Measurements from ENCODE around the gene PCDH15. TPM values are rescaled to one million over a fixed set of nuclear protein-coding genes. Genes with fewer than 3 reads are reported as not detected.
"Not testable (repeated sequence)": the region's sequence is repeated elsewhere in the genome, so short reads cannot be mapped to it uniquely, and the experiment has no call there.

PCDH15 gene
- total RNA-seq, 2 donors from 2014 or later: not detected

- H3K27me3 Mint-ChIP-seq: no peaks in the 10 kb centered on the region
- no peak overlapping the region for H3K27ac Mint-ChIP-seq
- no peaks in the 10 kb centered on the region for H3K36me3 Mint-ChIP-seq (ENCODE audit: low read depth)
- H3K4me3 Mint-ChIP-seq: no peak overlapping the region
- no peak for ATAC-seq
- H3K9me3 ChIP-seq (ENCODE audit: control insufficient read depth, low read length, poor library complexity, severe bottlenecking): no peaks in the 10 kb centered on the region
- DNase-seq: no peak
- H3K4me1 Mint-ChIP-seq: no peaks in the 10 kb centered on the region
Observed at GRCh38 chr10:54587971-54588370, 213.1 kb downstream of the PCDH15 start.

GRCh38 chr10:54585572-54585971 is 215.5 kb downstream of the PCDH15 start:
- Mint-ChIP-seq H3K27me3 (no peaks in the 10 kb centered on the region), H3K4me3 (no peak overlapping the region), H3K27ac (no peak overlapping the region), H3K36me3 (ENCODE audit: low read depth) (no peaks in the 10 kb centered on the region), H3K4me1 (no peaks in the 10 kb centered on the region)
- DNase-seq (no peak), ATAC-seq (no peak)
- H3K9me3 ChIP-seq (ENCODE audit: control insufficient read depth, low read length, poor library complexity, severe bottlenecking): peaks cover 3% of the 10 kb centered on the region

- H3K27me3 Mint-ChIP-seq: no peaks in the 10 kb centered on the region
Observed at GRCh38 chr10:54577682-54578081, 223.3 kb downstream of the PCDH15 start.

GRCh38 chr10:54576541-54576940 is 224.5 kb downstream of the PCDH15 start:
- ATAC-seq: no peak
- Mint-ChIP-seq H3K36me3 (ENCODE audit: low read depth) (no peaks in the 10 kb centered on the region), H3K4me1 (no peaks in the 10 kb centered on the region), H3K27ac (no peak overlapping the region), H3K4me3 (no peak overlapping the region), H3K27me3 (no peaks in the 10 kb centered on the region)
- H3K9me3 ChIP-seq (ENCODE audit: control insufficient read depth, low read length, poor library complexity, severe bottlenecking): peaks cover 3% of the 10 kb centered on the region
- no peak for DNase-seq

More at GRCh38 chr10:54577682-54578081, 223.3 kb downstream of the PCDH15 start:
- Mint-ChIP-seq H3K36me3 (ENCODE audit: low read depth) (no peaks in the 10 kb centered on the region), H3K27ac (no peak overlapping the region), H3K4me1 (no peaks in the 10 kb centered on the region), H3K4me3 (no peak overlapping the region)
- H3K9me3 ChIP-seq (ENCODE audit: control insufficient read depth, low read length, poor library complexity, severe bottlenecking): peaks cover 3% of the 10 kb centered on the region
- DNase-seq (no peak), ATAC-seq (no peak)

- DNase-seq (no peak), ATAC-seq (no peak)
- no peak overlapping the region for H3K27ac Mint-ChIP-seq
- H3K36me3 Mint-ChIP-seq (ENCODE audit: low read depth): no peaks in the 10 kb centered on the region
- H3K9me3 ChIP-seq (ENCODE audit: control insufficient read depth, low read length, poor library complexity, severe bottlenecking): no peaks in the 10 kb centered on the region
- no peaks in the 10 kb centered on the region for H3K4me1 Mint-ChIP-seq
- no peaks in the 10 kb centered on the region for H3K27me3 Mint-ChIP-seq
- H3K4me3 Mint-ChIP-seq: no peak overlapping the region
Observed at GRCh38 chr10:54559498-54559897, 241.5 kb downstream of the PCDH15 start.

- H3K36me3 Mint-ChIP-seq (ENCODE audit: low read depth): no peaks in the 10 kb centered on the region
- no peak for ATAC-seq
- H3K27ac Mint-ChIP-seq: no peak overlapping the region
- DNase-seq: no peak
- H3K27me3 Mint-ChIP-seq: no peaks in the 10 kb centered on the region
- no peak overlapping the region for H3K4me3 Mint-ChIP-seq
- H3K9me3 ChIP-seq (ENCODE audit: control insufficient read depth, low read length, poor library complexity, severe bottlenecking): no peaks in the 10 kb centered on the region
- no peaks in the 10 kb centered on the region for H3K4me1 Mint-ChIP-seq
Observed at GRCh38 chr10:54554028-54554427, 247.0 kb downstream of the PCDH15 start.

- no peaks in the 10 kb centered on the region for H3K27me3 Mint-ChIP-seq
- no peaks in the 10 kb centered on the region for H3K4me1 Mint-ChIP-seq
- H3K36me3 Mint-ChIP-seq (ENCODE audit: low read depth): no peaks in the 10 kb centered on the region
- no peak overlapping the region for H3K4me3 Mint-ChIP-seq
- ATAC-seq (no peak), DNase-seq (no peak)
- H3K27ac Mint-ChIP-seq: no peak overlapping the region
- no peaks in the 10 kb centered on the region for H3K9me3 ChIP-seq (ENCODE audit: control insufficient read depth, low read length, poor library complexity, severe bottlenecking)
Observed at GRCh38 chr10:54550016-54550415, 251.0 kb downstream of the PCDH15 start.

GRCh38 chr10:54531296-54531695 is 269.7 kb downstream of the PCDH15 start:
- DNase-seq (no peak), ATAC-seq (no peak)
- no peaks in the 10 kb centered on the region for H3K9me3 ChIP-seq (ENCODE audit: control insufficient read depth, low read length, poor library complexity, severe bottlenecking)
- Mint-ChIP-seq H3K27me3 (no peaks in the 10 kb centered on the region), H3K27ac (no peak overlapping the region), H3K36me3 (ENCODE audit: low read depth) (no peaks in the 10 kb centered on the region), H3K4me3 (no peak overlapping the region), H3K4me1 (no peaks in the 10 kb centered on the region)

- no peaks in the 10 kb centered on the region for H3K36me3 Mint-ChIP-seq (ENCODE audit: low read depth)
- H3K27me3 Mint-ChIP-seq: no peaks in the 10 kb centered on the region
- no peaks in the 10 kb centered on the region for H3K9me3 ChIP-seq (ENCODE audit: control insufficient read depth, low read length, poor library complexity, severe bottlenecking)
- no peaks in the 10 kb centered on the region for H3K4me1 Mint-ChIP-seq
- H3K4me3 Mint-ChIP-seq: no peak overlapping the region
- no peak overlapping the region for H3K27ac Mint-ChIP-seq
- DNase-seq: no peak
- ATAC-seq: no peak
Observed at GRCh38 chr10:54530299-54530698, 270.7 kb downstream of the PCDH15 start.

- H3K36me3 Mint-ChIP-seq (ENCODE audit: low read depth): no peaks in the 10 kb centered on the region
- no peak overlapping the region for H3K27ac Mint-ChIP-seq
- ATAC-seq: no peak
- H3K9me3 ChIP-seq (ENCODE audit: control insufficient read depth, low read length, poor library complexity, severe bottlenecking): no peaks in the 10 kb centered on the region
- no peak overlapping the region for H3K4me3 Mint-ChIP-seq
- DNase-seq: no peak
- H3K27me3 Mint-ChIP-seq: no peaks in the 10 kb centered on the region
- no peaks in the 10 kb centered on the region for H3K4me1 Mint-ChIP-seq
Observed at GRCh38 chr10:54525816-54526215, 275.2 kb downstream of the PCDH15 start.

- not testable (repeated sequence) for H3K4me1 Mint-ChIP-seq, H3K27me3 Mint-ChIP-seq, ATAC-seq
Observed at GRCh38 chr10:54515244-54515643, 285.8 kb downstream of the PCDH15 start.

GRCh38 chr10:54503863-54504262 is 297.2 kb downstream of the PCDH15 start:
- H3K9me3 ChIP-seq (ENCODE audit: control insufficient read depth, low read length, poor library complexity, severe bottlenecking): no peaks in the 10 kb centered on the region
- DNase-seq (no peak), ATAC-seq (no peak)
- no peak overlapping the region for H3K4me3 Mint-ChIP-seq
- H3K27ac Mint-ChIP-seq: no peak overlapping the region
- no peaks in the 10 kb centered on the region for H3K27me3 Mint-ChIP-seq
- no peaks in the 10 kb centered on the region for H3K4me1 Mint-ChIP-seq
- no peaks in the 10 kb centered on the region for H3K36me3 Mint-ChIP-seq (ENCODE audit: low read depth)

More at GRCh38 chr10:54515244-54515643, 285.8 kb downstream of the PCDH15 start:
- H3K4me3 Mint-ChIP-seq; H3K9me3 ChIP-seq (ENCODE audit: control insufficient read depth, low read length, poor library complexity, severe bottlenecking); H3K27ac Mint-ChIP-seq; H3K36me3 Mint-ChIP-seq (ENCODE audit: low read depth); DNase-seq: not testable (repeated sequence)

GRCh38 chr10:54501929-54502328 is 299.1 kb downstream of the PCDH15 start:
- ATAC-seq: no peak
- Mint-ChIP-seq H3K4me3 (no peak overlapping the region), H3K4me1 (no peaks in the 10 kb centered on the region), H3K27me3 (no peaks in the 10 kb centered on the region), H3K27ac (no peak overlapping the region), H3K36me3 (ENCODE audit: low read depth) (no peaks in the 10 kb centered on the region)
- H3K9me3 ChIP-seq (ENCODE audit: control insufficient read depth, low read length, poor library complexity, severe bottlenecking): no peaks in the 10 kb centered on the region
- DNase-seq: no peak

GRCh38 chr10:54496852-54497251 is 304.2 kb downstream of the PCDH15 start:
- H3K27me3 Mint-ChIP-seq: no peaks in the 10 kb centered on the region
- H3K4me3 Mint-ChIP-seq: no peak overlapping the region
- DNase-seq (no peak), ATAC-seq (no peak)
- H3K4me1 Mint-ChIP-seq: no peaks in the 10 kb centered on the region
- no peaks in the 10 kb centered on the region for H3K36me3 Mint-ChIP-seq (ENCODE audit: low read depth)
- no peak overlapping the region for H3K27ac Mint-ChIP-seq
- H3K9me3 ChIP-seq (ENCODE audit: control insufficient read depth, low read length, poor library complexity, severe bottlenecking): no peaks in the 10 kb centered on the region

All from T-helper 17 cell (primary cell).